OCI-LY1 (cell line): ENCODE data around the gene DMRTB1.

ENCODE experiments used
- H2AFZ ChIP-seq: fragments of 200-600 bp; sonication (generic), shearing (Covaris generic); 2 replicates; pipeline ENCODE4 v1.6.0; 2014; ENCODE audit warnings: antibody characterized with exemption, mild to moderate bottlenecking, low read length
- H3F3A ChIP-seq: fragments of 200-600 bp; sonication (generic), shearing (Covaris generic); 2 replicates; pipeline ENCODE4 v1.6.0; 2014; ENCODE audit warnings: mild to moderate bottlenecking, antibody characterized with exemption, low read length, moderate library complexity; ENCODE audit not compliant: insufficient read depth
- H3K27ac ChIP-seq: fragments of 200-600 bp; sonication (generic); 2 replicates; pipeline ENCODE4 v1.5.1; 2014; ENCODE audit warnings: low read length, mixed run types, mild to moderate bottlenecking, low read depth; ENCODE audit not compliant: poor library complexity, severe bottlenecking
- H3K27me3 ChIP-seq: fragments of 200-600 bp; sonication (generic); 2 replicates; pipeline ENCODE4 v1.6.0; 2014; ENCODE audit warnings: antibody characterized with exemption, mild to moderate bottlenecking, low read length, moderate library complexity; ENCODE audit not compliant: insufficient read depth
- H3K36me3 ChIP-seq: fragments of 200-600 bp; sonication (generic); 2 replicates; pipeline ENCODE4 v1.6.1; 2014; ENCODE audit warnings: mild to moderate bottlenecking, antibody characterized with exemption, low read length, moderate library complexity, mixed read lengths; ENCODE audit not compliant: insufficient read depth
- H3K4me1 ChIP-seq: fragments of 200-600 bp; sonication (generic); 2 replicates; pipeline ENCODE4 v1.5.1; 2014; ENCODE audit warnings: mild to moderate bottlenecking, low read length, moderate library complexity; ENCODE audit not compliant: insufficient read depth, severe bottlenecking
- H3K4me2 ChIP-seq: fragments of 200-600 bp; sonication (generic), shearing (Covaris generic); 2 replicates; pipeline ENCODE4 v1.6.1; 2014; ENCODE audit warnings: low read length
- H3K4me3 ChIP-seq: fragments of 200-600 bp; sonication (generic); 2 replicates; pipeline ENCODE4 v1.5.1; 2014; ENCODE audit warnings: low read length, low read depth, mild to moderate bottlenecking, mixed read lengths; ENCODE audit not compliant: poor library complexity, severe bottlenecking
- H3K79me2 ChIP-seq: fragments of 200-600 bp; shearing (Covaris generic); 2 replicates; pipeline ENCODE4 v1.6.1; 2016; ENCODE audit warnings: mixed run types, low read length, mixed read lengths; ENCODE audit not compliant: insufficient read depth
- H3K9ac ChIP-seq: fragments of 200-600 bp; sonication (generic), shearing (Covaris generic); 2 replicates; pipeline ENCODE4 v1.6.1; 2014; ENCODE audit warnings: mild to moderate bottlenecking, low read length, mixed read lengths
- H3K9me2 ChIP-seq: fragments of 200-600 bp; sonication (generic), shearing (Covaris generic); 2 replicates; pipeline ENCODE4 v1.6.1; 2014; ENCODE audit warnings: low read depth, mild to moderate bottlenecking, low read length, mixed read lengths
- H3K9me3 ChIP-seq: fragments of 200-600 bp; shearing (Covaris generic); 2 replicates; pipeline ENCODE4 v1.6.1; 2014; ENCODE audit warnings: low read length, mixed read lengths
- H4K20me1 ChIP-seq: fragments of 200-600 bp; sonication (generic), shearing (Covaris generic); 2 replicates; pipeline ENCODE4 v1.6.0; 2016; ENCODE audit warnings: mild to moderate bottlenecking, low read length; ENCODE audit not compliant: insufficient read depth
- EZH2 ChIP-seq: fragments of 200-600 bp; sonication (generic), shearing (Covaris generic); IDR thresholded peaks from 2 replicates; pipeline ENCODE4 v1.8.0; 2017; ENCODE audit warnings: borderline replicate concordance, mixed run types, mild to moderate bottlenecking, antibody characterized with exemption, low read length, moderate library complexity, mixed read lengths
- TF ChIP-seq, protein P1 (sequence below): fragments of 200-600 bp; sonication (generic), shearing (Covaris generic); IDR thresholded peaks from 2 replicates; pipeline ENCODE4 v1.5.1; 2017; ENCODE audit warnings: mild to moderate bottlenecking, antibody characterized with exemption, low read length, moderate library complexity, mixed read lengths

The DMRTB1 gene

DNA sequence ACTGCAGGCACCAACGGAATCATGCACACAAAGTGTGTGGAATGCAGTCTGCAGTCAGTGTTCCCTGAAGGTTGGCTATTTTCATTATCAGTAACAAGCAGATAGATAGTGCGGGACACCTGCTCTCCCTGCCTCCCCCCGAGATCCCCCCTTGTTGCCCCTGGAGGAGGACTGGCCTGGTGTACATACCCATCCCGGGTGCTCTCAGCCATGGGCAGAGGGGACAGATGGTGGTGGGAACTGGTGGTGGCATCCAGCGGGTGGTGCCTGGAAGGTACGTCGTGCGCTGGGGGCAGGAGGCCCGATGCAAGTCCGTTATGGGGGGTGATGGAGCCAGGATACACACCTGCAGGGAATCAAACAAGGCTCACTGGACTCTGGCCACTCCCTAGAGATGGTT is 55.2 kb downstream of the DMRTB1 start:
- peaks cover 10% of the 10 kb centered on the region for H3K27me3 ChIP-seq
- no peak overlapping the region for H3K9ac ChIP-seq
- no peaks in the 10 kb centered on the region for H4K20me1 ChIP-seq
- H2AFZ ChIP-seq, result no peak overlapping the region
- no peak overlapping the region for H3K4me3 ChIP-seq
- H3K4me1 ChIP-seq, result no peaks in the 10 kb centered on the region
- H3K4me2 ChIP-seq, result no peak overlapping the region
- TF ChIP-seq, protein P1, sequence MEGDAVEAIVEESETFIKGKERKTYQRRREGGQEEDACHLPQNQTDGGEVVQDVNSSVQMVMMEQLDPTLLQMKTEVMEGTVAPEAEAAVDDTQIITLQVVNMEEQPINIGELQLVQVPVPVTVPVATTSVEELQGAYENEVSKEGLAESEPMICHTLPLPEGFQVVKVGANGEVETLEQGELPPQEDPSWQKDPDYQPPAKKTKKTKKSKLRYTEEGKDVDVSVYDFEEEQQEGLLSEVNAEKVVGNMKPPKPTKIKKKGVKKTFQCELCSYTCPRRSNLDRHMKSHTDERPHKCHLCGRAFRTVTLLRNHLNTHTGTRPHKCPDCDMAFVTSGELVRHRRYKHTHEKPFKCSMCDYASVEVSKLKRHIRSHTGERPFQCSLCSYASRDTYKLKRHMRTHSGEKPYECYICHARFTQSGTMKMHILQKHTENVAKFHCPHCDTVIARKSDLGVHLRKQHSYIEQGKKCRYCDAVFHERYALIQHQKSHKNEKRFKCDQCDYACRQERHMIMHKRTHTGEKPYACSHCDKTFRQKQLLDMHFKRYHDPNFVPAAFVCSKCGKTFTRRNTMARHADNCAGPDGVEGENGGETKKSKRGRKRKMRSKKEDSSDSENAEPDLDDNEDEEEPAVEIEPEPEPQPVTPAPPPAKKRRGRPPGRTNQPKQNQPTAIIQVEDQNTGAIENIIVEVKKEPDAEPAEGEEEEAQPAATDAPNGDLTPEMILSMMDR, result no peak
- no peaks in the 10 kb centered on the region for H3K9me2 ChIP-seq
- H3K9me3 ChIP-seq, result no peaks in the 10 kb centered on the region
- no peaks in the 10 kb centered on the region for H3K36me3 ChIP-seq
- H3K27ac ChIP-seq, result no peak overlapping the region
- no peaks in the 10 kb centered on the region for H3K79me2 ChIP-seq
- no peaks in the 10 kb centered on the region for H3F3A ChIP-seq

DNA sequence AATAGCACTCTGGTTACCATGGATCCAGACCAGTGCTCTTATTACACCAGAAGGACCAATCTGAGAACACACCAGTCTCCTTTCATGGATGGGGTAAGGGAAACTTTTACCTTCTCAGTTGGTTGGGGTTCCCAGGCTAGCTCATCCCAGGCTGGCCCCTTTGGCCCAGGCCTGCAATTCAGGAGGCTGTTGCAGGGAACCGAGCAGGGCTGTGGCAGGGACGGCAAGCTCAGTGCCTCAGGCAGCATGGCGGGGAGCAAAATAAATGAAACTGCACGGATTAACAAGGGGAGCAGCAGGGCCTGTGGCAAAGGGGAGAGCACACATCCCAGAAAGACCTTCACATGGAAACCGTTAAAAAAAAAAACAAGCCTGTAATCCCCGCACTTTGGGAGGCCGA is 57.0 kb downstream of the DMRTB1 start:
- Histone ChIP-seq H3K9me2 (no peaks in the 10 kb centered on the region), H3K27me3 (peaks cover 10% of the 10 kb centered on the region), H3K4me2 (no peak overlapping the region), H3K4me3 (no peak overlapping the region), H3F3A (no peaks in the 10 kb centered on the region), H3K9ac (no peak overlapping the region), H2AFZ (no peak overlapping the region), H3K9me3 (no peaks in the 10 kb centered on the region), H3K36me3 (no peaks in the 10 kb centered on the region), H3K27ac (no peak overlapping the region), H3K79me2 (no peaks in the 10 kb centered on the region), H4K20me1 (no peaks in the 10 kb centered on the region), H3K4me1 (no peaks in the 10 kb centered on the region)
- TF ChIP-seq, protein P1, result no peak
- no peak for TF ChIP-seq EZH2
